ENCODE results near the gene LYRM1.

The LYRM1 gene

DNA sequence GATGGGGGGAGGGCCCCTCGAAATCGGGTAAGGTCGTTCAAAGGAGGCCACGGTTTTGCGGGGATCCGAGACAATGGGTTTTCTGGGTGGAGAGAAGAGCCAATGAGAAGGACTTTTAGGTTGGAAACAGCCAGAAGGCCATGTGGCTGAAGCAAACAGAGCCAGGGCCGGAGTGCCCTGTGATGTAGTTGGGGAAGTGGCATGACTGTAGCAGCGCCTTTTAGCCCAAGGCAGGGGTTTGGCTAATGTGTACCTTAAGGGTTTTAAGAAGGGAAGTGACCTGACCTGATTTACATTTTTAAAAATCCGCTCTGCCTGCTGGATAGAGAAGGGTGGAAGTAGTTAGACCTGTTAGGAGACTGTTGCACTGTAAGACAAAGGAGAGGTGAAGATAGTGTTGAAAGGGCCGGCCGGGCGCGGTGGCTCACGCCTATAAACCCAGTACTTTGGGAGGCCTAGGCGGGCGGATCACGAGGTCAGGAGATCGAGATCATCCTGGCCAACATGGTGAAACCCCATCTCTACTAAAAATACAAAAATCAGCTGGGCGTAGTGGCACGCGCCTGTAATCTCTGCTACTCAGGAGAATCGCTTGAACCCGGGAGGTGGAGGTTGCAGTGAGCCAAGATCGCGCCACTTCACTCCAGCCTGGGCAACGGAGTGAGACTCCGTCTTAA is 1.0 kb downstream of the LYRM1 start:
- FAIRE-seq = no peak

GRCh38 chr16:20902426-20902825 is 1.9 kb downstream of the LYRM1 start:
- FAIRE-seq (no peak), DNase-seq (ENCODE audit: insufficient read length, low spot score) (no peak)
- no peak for TF ChIP-seq POLR2A (IDR thresholded peaks at IDR 0.05; ENCODE audit: low read depth, low read length)

More for the DNA sequence above, 1.0 kb downstream of the LYRM1 start:
- no peak for DNase-seq (ENCODE audit: insufficient read length, low spot score)
- TF ChIP-seq POLR2A (IDR thresholded peaks at IDR 0.05; ENCODE audit: low read depth, low read length) = no peak

- no peak for FAIRE-seq
- DNase-seq (ENCODE audit: insufficient read length, low spot score) = no peak
- TF ChIP-seq POLR2A (IDR thresholded peaks at IDR 0.05; ENCODE audit: low read depth, low read length) = no peak
These were observed 2.7 kb downstream of the LYRM1 start for GRCh38 chr16:20903116-20903898.

- DNase-seq (ENCODE audit: insufficient read length, low spot score) (no peak), FAIRE-seq (no peak)
- TF ChIP-seq POLR2A (IDR thresholded peaks at IDR 0.05; ENCODE audit: low read depth, low read length) = no peak
These were observed 3.4 kb downstream of the LYRM1 start for GRCh38 chr16:20903899-20904506.

DNA sequence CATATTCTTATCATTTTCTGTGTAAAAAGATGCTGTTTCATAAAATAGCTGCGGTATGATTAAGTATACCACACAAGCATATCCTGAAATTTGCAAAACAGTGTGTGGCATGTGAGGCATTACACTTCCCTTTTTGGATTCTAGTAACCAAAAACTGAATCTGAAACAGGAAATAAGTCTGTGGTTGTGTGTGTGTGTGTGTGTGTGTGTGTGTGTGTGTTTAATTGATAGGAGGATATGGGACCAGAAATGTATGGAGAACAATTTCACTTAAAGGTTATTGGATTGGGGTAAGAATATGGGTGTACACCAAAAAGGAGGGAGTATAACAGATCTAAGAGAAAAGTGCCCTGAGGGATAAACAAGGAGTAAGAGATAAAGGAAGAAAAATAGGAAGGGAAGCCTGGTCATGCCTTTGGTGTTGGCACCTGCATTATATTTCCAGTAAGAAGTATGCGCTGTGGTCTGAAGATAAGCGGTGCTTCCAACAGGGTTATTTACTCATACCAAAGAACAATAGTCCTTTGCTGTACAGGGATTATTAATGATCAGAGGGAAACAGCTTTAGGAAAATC is 4.0 kb downstream of the LYRM1 start:
- no peak for TF ChIP-seq POLR2A (IDR thresholded peaks at IDR 0.05; ENCODE audit: low read depth, low read length)
- DNase-seq (ENCODE audit: insufficient read length, low spot score) = no peak
- no peak for FAIRE-seq

GRCh38 chr16:20905576-20905975 is 5.0 kb downstream of the LYRM1 start:
- TF ChIP-seq POLR2A (IDR thresholded peaks at IDR 0.05; ENCODE audit: low read depth, low read length) = no peak
- FAIRE-seq = no peak
- DNase-seq (ENCODE audit: insufficient read length, low spot score) = no peak

DNA sequence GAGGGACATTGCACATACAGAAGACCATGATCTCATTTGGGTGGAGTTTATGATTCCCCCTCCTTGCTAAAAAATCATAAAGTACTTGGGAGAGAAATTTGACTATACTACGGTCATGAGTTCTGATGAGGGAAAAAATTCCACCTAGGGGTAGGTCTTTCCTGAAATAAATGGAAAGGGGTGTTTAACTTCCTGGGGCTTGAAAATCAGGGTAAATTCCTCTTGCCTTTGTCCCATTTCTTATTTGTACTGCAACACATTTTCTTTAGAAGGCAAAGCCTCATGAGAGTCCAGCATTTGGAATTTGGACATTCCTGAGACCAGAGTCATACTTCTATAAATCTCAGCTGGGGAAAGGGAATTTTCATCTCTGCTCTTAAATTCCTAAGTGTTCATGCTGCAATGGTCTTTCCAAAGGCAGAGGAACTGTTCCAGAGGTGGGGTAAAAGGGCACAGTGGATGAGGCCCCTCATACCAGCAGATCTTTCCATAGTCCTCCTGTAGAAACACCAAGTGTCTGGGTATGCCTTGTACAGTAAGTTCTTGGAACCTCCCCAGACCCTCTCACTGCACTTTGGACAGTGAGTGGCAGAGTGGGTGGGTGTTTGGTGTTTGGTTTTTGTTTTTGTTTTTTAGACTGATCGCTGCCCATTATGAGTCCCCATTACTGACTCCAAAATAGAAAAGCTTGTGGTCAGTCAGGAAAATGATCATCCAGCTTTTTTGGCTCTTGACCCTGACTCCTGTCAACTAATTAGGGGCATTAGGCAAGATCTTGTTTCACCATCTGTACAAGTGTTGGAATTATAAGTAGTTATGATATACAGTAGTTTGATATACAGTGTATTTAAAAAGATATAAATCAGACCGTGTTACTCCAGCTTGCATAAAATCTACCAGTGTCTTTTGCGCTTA is 6.0 kb downstream of the LYRM1 start:
- no peak for TF ChIP-seq POLR2A (IDR thresholded peaks at IDR 0.05; ENCODE audit: low read depth, low read length)
- FAIRE-seq (peak; percentile 89), DNase-seq (ENCODE audit: insufficient read length, low spot score) (no peak)

DNA sequence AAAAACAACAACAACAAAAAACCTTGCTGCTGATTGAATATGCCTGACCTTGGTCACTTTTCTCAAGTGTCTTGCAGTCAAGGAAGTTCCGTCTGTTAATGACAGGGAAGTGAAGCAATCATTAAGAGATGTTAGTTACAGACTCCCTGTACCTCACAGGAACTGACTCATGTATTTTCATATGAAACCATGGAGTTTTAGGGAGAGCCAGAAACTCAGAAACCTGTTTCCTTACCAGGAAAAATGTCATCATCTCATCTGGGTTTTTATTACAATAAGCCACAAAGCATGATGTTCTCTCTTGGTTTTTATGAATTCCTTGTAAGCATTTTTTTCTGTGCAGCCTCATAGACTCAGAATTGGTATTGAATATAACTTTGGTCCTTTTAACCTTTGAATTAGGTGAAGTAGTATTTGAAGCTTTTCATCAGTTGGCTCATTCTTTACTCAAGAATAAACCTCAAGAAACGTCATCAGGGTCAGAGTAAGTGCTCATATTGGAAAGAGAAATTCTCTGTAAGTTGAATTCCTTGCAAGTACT is 10.3 kb downstream of the LYRM1 start:
- DNase-seq (ENCODE audit: insufficient read length, low spot score) (no peak), FAIRE-seq (peak; percentile 68)
- no peak for TF ChIP-seq POLR2A (IDR thresholded peaks at IDR 0.05; ENCODE audit: low read depth, low read length)

DNA sequence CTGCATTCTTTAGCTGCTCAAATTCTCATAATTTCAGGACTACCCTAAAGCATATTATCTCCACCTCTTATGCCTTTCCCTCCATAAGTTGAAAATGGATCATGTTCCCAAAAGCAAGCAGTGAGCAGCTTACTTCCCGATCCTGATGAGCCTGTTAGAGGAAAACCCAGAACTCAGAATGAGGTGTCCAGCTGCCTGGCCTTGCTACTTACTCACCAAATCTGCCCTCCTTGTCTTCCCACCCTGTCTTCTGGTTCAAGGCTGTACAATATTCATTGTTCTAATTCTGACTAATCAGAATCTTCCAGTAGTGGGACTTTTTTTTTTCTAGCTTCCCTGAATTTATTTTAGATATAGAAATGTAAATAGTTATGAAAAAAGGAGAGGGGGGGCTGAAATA is 10.8 kb downstream of the LYRM1 start:
- no peak for DNase-seq (ENCODE audit: insufficient read length, low spot score)
- peak; percentile 30 for FAIRE-seq
- no peak for TF ChIP-seq POLR2A (IDR thresholded peaks at IDR 0.05; ENCODE audit: low read depth, low read length)

GRCh38 chr16:20916289-20916688 is 15.7 kb downstream of the LYRM1 start:
- DNase-seq (ENCODE audit: insufficient read length, low spot score) (no peak), FAIRE-seq (no peak)
- TF ChIP-seq POLR2A (IDR thresholded peaks at IDR 0.05; ENCODE audit: low read depth, low read length) = no peak

DNA sequence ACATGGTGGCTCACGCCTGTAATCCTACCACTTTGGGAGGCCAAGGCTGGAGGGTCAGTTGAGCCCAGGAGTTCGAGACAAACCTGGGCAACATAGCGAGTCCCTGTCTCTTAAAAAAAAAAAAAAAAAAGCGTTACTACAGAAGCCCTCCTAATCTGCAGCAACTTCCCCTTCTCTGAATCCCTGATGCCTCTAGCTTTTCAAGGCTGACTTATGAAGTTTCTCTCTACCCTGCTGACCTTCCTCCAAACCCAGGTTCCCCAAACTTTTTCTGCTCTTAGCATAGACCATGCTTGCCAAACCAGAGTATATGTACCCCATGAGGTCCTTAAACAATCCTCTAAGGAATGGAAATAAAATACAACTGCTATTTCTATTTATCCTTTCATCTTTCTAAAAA is 16.4 kb downstream of the LYRM1 start:
- FAIRE-seq (no peak), DNase-seq (ENCODE audit: insufficient read length, low spot score) (no peak)
- TF ChIP-seq POLR2A (IDR thresholded peaks at IDR 0.05; ENCODE audit: low read depth, low read length) = no peak

DNA sequence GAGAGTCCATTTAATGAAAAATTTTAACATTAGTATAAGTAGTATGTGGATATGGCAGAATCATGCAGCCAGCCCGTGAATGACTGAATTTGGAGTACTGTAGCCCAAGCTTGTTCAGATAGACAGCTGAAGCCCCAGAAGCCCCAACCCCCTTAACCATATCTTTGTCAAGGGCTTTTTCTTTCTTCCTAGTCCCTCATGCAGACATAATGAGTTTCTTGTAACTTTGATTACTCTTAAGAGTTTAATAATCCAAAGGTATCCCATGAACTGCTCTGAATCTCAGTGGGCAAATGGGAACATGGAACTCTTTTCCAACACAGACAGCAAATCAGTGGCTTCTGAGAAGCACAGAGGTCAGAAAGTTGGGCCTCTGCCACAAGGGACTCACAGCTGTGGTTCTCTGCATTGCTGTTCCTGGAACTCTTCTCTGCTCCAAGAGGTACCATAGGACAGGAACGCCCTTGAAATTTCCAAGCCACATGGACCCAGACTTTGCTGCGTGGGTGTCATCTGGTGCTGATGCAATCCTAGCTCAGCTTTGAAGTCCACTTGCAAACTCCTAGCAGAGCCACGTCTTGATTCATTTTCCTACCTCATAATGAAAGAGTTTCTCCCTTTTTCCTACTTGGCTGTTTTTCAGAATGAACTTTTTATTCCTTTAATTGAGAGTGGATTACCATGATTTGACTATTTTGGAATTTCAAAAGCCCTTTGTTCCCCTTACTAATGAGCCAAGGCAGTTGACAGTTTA is 18.1 kb downstream of the LYRM1 start:
- DNase-seq (ENCODE audit: insufficient read length, low spot score) (no peak), FAIRE-seq (no peak)
- no peak for TF ChIP-seq POLR2A (IDR thresholded peaks at IDR 0.05; ENCODE audit: low read depth, low read length)

Measured in H54 (cell line).